HG03139 (cell line): Measurements from ENCODE around the gene KLHL29.

Experiments
- ATAC-seq: cut with Tn5 transposase; IDR thresholded peaks from one replicate; pipeline ENCODE4 v1.9.1; 2021; ENCODE audit not compliant: unreplicated experiment

Gene KLHL29

GRCh38 chr2:23366720-23367119, 18.3 kb upstream of the KLHL29 start:
- no peak for ATAC-seq

- ATAC-seq: no peak
These were observed 17.2 kb upstream of the KLHL29 start for GRCh38 chr2:23367760-23368159.

GRCh38 chr2:23373666-23374065, 11.3 kb upstream of the KLHL29 start:
- ATAC-seq: no peak

- ATAC-seq: no peak
These were observed 9.5 kb upstream of the KLHL29 start for GRCh38 chr2:23375448-23375847.

GRCh38 chr2:23376075-23376474, 8.9 kb upstream of the KLHL29 start:
- ATAC-seq: no peak

GRCh38 chr2:23376972-23377371, 8.0 kb upstream of the KLHL29 start:
- no peak for ATAC-seq

GRCh38 chr2:23377771-23378170, 7.2 kb upstream of the KLHL29 start:
- no peak for ATAC-seq

- no peak for ATAC-seq
These were observed 6.5 kb upstream of the KLHL29 start for GRCh38 chr2:23378496-23378895.

- peak; percentile 57 for ATAC-seq
These were observed 5.7 kb upstream of the KLHL29 start for GRCh38 chr2:23379220-23379695.

- peak; percentile 34 for ATAC-seq
These were observed 4.4 kb upstream of the KLHL29 start for GRCh38 chr2:23380562-23381065.

GRCh38 chr2:23381084-23381483, 3.9 kb upstream of the KLHL29 start:
- no peak for ATAC-seq

- no peak for ATAC-seq
These were observed 3.5 kb upstream of the KLHL29 start for GRCh38 chr2:23381485-23381884.

GRCh38 chr2:23383100-23383499, 1.9 kb upstream of the KLHL29 start:
- no peak for ATAC-seq

GRCh38 chr2:23385351-23385747, 370 bp downstream of the KLHL29 start:
- ATAC-seq: peak; percentile 22

- ATAC-seq: peak; percentile 12
These were observed 864 bp downstream of the KLHL29 start for GRCh38 chr2:23385748-23386338.

GRCh38 chr2:23386339-23387220, 1.6 kb downstream of the KLHL29 start:
- ATAC-seq: no peak

- no peak for ATAC-seq
These were observed 2.2 kb downstream of the KLHL29 start for GRCh38 chr2:23387221-23387550.

GRCh38 chr2:23387845-23388244, 2.9 kb downstream of the KLHL29 start:
- no peak for ATAC-seq

GRCh38 chr2:23388294-23388693, 3.3 kb downstream of the KLHL29 start:
- ATAC-seq: no peak

GRCh38 chr2:23388756-23389514, 4.0 kb downstream of the KLHL29 start:
- ATAC-seq: no peak

GRCh38 chr2:23390152-23390551, 5.2 kb downstream of the KLHL29 start:
- no peak for ATAC-seq
